H1 (cell line): ENCODE measurements around the gene HAGH. TPM values are rescaled to one million over a fixed set of nuclear protein-coding genes. Genes with fewer than 3 reads are reported as not detected.

Experiments
- BCL11A ChIP-seq, 2 experiments: IDR thresholded peaks; one replicate each; pipeline ENCODE4 v1.6.1; 2011; ENCODE audit warnings: low read depth in 2 of 2, low read length in 2 of 2, mild to moderate bottlenecking in 2 of 2
- CHD7 ChIP-seq: fragments of 300-600 bp; sonication (generic); IDR thresholded peaks from 2 replicates; pipeline ENCODE4 v1.7.1; 2012; ENCODE audit warnings: low read length, moderate library complexity, mild to moderate bottlenecking, inconsistent platforms; ENCODE audit not compliant: insufficient replicate concordance
- EZH2 ChIP-seq: fragments of 200-600 bp; sonication (generic); IDR thresholded peaks from 2 replicates; pipeline ENCODE4 v1.7.1; 2012; ENCODE audit warnings: low read depth, mild to moderate bottlenecking, moderate library complexity, low read length, inconsistent platforms; ENCODE audit not compliant: severe bottlenecking
- GABPA ChIP-seq: IDR thresholded peaks from 2 replicates; pipeline ENCODE4 v1.6.1; 2011; ENCODE audit warnings: mild to moderate bottlenecking, low read length, moderate library complexity, borderline replicate concordance; ENCODE audit not compliant: insufficient read depth
- KDM4A ChIP-seq: IDR thresholded peaks from one replicate; pipeline ENCODE4 v1.7.1; 2012; ENCODE audit warnings: low read depth, mild to moderate bottlenecking, moderate library complexity, low read length, inconsistent platforms; ENCODE audit not compliant: severe bottlenecking
- RXRA ChIP-seq: IDR thresholded peaks from 2 replicates; pipeline ENCODE4 v1.6.1; 2011; ENCODE audit warnings: low read depth, mild to moderate bottlenecking, low read length, moderate library complexity; ENCODE audit not compliant: insufficient read depth
- SIX5 ChIP-seq: IDR thresholded peaks from 2 replicates; pipeline ENCODE4 v1.6.1; 2011; ENCODE audit warnings: mild to moderate bottlenecking, low read depth, low read length
- polyA plus RNA-seq, 7 experiments: library from polyadenylated mRNA; depleted of rRNA in 3 of 7; stranded (reverse) in 5 of 7; unstranded in 2 of 7; fragments of >200 nt in 5 of 7; fragments of 200-250 nt in 2 of 7; gene quantifications; 1 replicate in 5 of 7; 2 replicates in 1 of 7; 4 replicates in 1 of 7; pipeline versions ENCODE4 v1.2.1 to v1.2.3, GENCODE V29; 2011 to 2013; ENCODE audit warnings: missing spikeins in 2 of 7, mixed read lengths in 2 of 7
- total RNA-seq: library from RNA; stranded (reverse); fragmentation: NEBNext Ultra II Directional; extraction: Animal tissue kit (Norgen Biotek cat#: 25700); gene quantifications from 2 replicates; pipeline ENCODE4 v1.2.1, GENCODE V29; 2021

The HAGH gene
- total and polyA plus RNA-seq, 2 of the 8 experiments (the other 6 are each of a cell fraction or from before 2014, with no cell fraction given), result 28.7 to 40.6 TPM

DNA sequence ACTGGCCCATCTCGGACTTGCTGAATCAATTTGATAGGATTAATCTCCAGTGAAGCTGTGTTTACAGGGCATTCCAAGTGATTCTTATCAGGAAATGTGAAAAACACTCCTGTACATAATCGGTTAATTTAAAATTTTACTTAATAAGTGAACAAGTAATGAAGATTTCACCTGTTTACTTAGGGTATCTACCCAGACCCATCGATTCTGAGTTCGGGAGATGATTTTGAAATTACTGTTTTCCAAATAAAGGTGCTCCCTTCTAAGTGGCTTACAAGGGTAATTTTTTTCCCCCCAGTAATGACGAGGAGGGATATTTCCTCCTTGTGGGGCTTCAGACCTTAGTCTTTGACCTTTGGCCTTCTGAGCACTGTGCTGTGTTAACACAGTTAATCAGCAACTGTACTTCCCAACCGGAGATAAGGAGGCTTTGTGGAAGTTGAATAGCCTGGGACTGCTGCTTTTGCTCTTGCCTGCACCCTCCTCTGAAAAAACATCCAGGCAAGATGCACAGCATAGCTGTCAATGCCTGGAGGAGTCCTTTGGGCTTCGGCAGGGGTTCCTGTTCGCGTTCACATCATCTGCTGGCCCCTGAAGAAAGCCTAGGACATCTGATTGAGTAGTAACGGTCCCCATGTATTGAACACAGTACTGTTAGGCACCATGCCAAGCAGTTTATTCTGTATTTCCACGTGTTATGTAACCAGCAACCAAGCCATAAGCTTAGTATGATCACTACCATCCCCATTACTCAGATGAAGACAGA lies 2.2 kb upstream of the HAGH start (continued):
- TF ChIP-seq CHD7 (no peak), BCL11A (IDR thresholded peaks at IDR 0.05; ENCODE audit: low read depth in 2 of 2, low read length in 2 of 2) (no peak), GABPA (no peak), EZH2 (no peak), RXRA (no peak), KDM4A (no peak), SIX5 (no peak)
